Gastrocnemius medialis (tissue), 4 donors: ENCODE results near the gene C19orf25. TPM values are rescaled to one million over a fixed set of nuclear protein-coding genes. Genes with fewer than 3 reads are reported as not detected.

Experiments used
- ATAC-seq, 2 donors: fragments of 150-250 bp; one replicate each; pipeline ENCODE4 v1.9.1; 2016
- DNase-seq, 2 donors: peaks; one replicate each; pipeline ENCODE4 v3.0.0-alpha.2; 2019
- H3K27ac ChIP-seq, 4 donors: fragments of 200-600 bp; sonication (generic); 1 replicate in 1 of 4; 2 replicates in 3 of 4; pipeline ENCODE4 v1.5.1; 2016 to 2018; ENCODE audit warnings: mild to moderate bottlenecking in 2 of 4, moderate library complexity in 1 of 4
- H3K27me3 ChIP-seq, 3 donors: fragments of 200-600 bp; sonication (generic) in 2 of 3; 1 replicate in 1 of 3; 2 replicates in 2 of 3; pipeline versions ENCODE4 v1.5.1 to v1.6.0; 2016 to 2019; ENCODE audit warnings: mild to moderate bottlenecking in 1 of 3, moderate library complexity in 1 of 3
- H3K36me3 ChIP-seq, 2 donors: fragments of 200-600 bp; sonication (generic) in 1 of 2; one replicate each; pipeline ENCODE4 v1.5.1; 2017 to 2018
- H3K4me1 ChIP-seq, 2 donors: fragments of 200-600 bp; sonication (generic) in 1 of 2; one replicate each; pipeline ENCODE4 v1.5.1; 2016 to 2017; ENCODE audit warnings: mild to moderate bottlenecking in 2 of 2
- H3K4me3 ChIP-seq, 4 donors: fragments of 200-600 bp; sonication (generic) in 3 of 4; 1 replicate in 1 of 4; 2 replicates in 3 of 4; pipeline ENCODE4 v1.5.1; 2016 to 2019; ENCODE audit warnings: mild to moderate bottlenecking in 2 of 4
- H3K9me3 ChIP-seq, 3 donors: fragments of 200-600 bp; sonication (generic) in 2 of 3; 1 replicate in 1 of 3; 2 replicates in 2 of 3; pipeline ENCODE4 v1.5.1; 2016 to 2019
- POLR2A ChIP-seq, 2 donors: fragments of 450-650 bp; IDR thresholded peaks; one replicate each; pipeline ENCODE4 v1.6.1; 2017; ENCODE audit warnings: antibody characterized with exemption in 2 of 2, mild to moderate bottlenecking in 2 of 2, moderate library complexity in 2 of 2
- in situ Hi-C, 4 donors: fragments of 200-750 bp; cut with MboI; loops; one replicate each; pipeline versions ENCODE4 v1.15.0 to v1.8.0; 2017; ENCODE audit warnings: low sequenced_read_pairs in 4 of 4
- intact Hi-C: fragments of 100-400 bp; cut with DNase I; formaldehyde crosslinking; loops from one replicate; pipeline ENCODE4 v1.15.1; 2023; ENCODE audit warnings: low total_unique reads
- total RNA-seq, 4 donors: library from RNA; depleted of rRNA; stranded (reverse); fragments of >200 nt; gene quantifications; one replicate each; pipeline versions ENCODE4 v1.1.0 to v1.2.3, GENCODE V29; 2016
- TF ChIP-seq, protein P1 (sequence below), 5 experiments: fragments of 450-650 bp in 3 of 5; fragments of 200-600 bp in 2 of 5; sonication (generic) in 2 of 5; IDR thresholded peaks in 4 of 5; conservative IDR thresholded peaks in 1 of 5; 1 replicate in 4 of 5; 2 replicates in 1 of 5; pipeline ENCODE4 v1.5.1; 2016 to 2019; ENCODE audit warnings: antibody characterized with exemption in 5 of 5, mild to moderate bottlenecking in 3 of 5, moderate library complexity in 3 of 5

The C19orf25 gene
- total RNA-seq: 10 to 100 TPM; 18.7 to 25.7 (median 19.9) TPM

DNA sequence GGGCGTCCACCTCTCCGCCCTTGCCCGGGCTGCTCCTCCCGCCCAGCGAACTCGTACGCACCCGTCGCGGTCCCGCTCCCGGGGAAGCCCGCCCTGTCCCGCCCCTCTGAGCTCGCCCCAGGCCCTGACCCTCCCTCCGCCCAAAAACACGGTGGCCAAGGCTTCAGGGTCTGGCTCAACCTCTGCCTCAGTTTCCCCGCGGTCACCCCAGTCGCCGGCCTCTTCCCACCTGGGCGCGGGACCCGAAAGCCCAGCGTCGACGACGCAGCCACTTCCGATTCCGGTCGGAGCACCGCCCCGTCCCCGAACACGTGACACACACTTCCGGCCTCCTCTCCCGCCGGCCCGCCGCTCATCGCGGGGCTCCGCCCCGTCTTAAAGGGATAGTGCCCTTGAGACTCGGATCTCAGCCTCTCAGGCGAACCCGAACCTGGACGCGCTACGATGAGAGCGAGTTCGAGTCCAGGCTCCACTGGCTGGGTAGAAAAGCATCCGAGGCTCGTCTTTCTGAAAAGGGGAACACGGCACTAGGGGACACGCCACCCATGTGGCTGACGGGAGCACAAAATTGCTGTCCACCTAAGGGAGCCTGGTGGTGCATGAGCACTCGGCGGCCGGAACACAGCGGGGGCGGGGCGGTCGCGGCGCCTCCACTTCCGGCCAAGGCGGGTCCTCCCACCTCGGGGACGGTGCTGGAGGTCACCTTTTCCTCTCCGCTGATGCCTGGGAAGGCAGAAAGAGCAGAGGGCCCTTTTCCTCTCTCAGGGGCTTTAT, at the start of gene C19orf25:
C19orf25 (minus strand) TSS at position 282 of the 774 bp plus-strand sequence. CDS start 312 bp downstream, outside the sequence.
- Histone ChIP-seq H3K36me3 (no peaks in the 10 kb centered on the region), H3K27me3 (no peaks in the 10 kb centered on the region), H3K27ac (peak within 1 kb of the TSS; percentile 71 to 77 (median 72)), H3K9me3 (no peaks in the 10 kb centered on the region), H3K4me3 (peak within 1 kb of the TSS; percentile 84 to 99 (median 92)), H3K4me1 (peaks cover 9 to 19% of the 10 kb centered on the region in 2 donors)
- ATAC-seq: peak; percentile 98
- peak; percentile 86 to 91 for DNase-seq
- TF ChIP-seq, protein P1, sequence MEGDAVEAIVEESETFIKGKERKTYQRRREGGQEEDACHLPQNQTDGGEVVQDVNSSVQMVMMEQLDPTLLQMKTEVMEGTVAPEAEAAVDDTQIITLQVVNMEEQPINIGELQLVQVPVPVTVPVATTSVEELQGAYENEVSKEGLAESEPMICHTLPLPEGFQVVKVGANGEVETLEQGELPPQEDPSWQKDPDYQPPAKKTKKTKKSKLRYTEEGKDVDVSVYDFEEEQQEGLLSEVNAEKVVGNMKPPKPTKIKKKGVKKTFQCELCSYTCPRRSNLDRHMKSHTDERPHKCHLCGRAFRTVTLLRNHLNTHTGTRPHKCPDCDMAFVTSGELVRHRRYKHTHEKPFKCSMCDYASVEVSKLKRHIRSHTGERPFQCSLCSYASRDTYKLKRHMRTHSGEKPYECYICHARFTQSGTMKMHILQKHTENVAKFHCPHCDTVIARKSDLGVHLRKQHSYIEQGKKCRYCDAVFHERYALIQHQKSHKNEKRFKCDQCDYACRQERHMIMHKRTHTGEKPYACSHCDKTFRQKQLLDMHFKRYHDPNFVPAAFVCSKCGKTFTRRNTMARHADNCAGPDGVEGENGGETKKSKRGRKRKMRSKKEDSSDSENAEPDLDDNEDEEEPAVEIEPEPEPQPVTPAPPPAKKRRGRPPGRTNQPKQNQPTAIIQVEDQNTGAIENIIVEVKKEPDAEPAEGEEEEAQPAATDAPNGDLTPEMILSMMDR (IDR thresholded peaks at IDR 0.05 in 4 of 5, conservative IDR thresholded peaks at IDR 0.05 in 1 of 5): no peak
- TF ChIP-seq POLR2A (IDR thresholded peaks at IDR 0.05): peak; percentile 39 to 66
- in situ Hi-C loops (no loop called here), intact Hi-C loops (loop anchor here (1.0 kb wide), 4 partner anchors 11 to 41 kb away; partner anchors contain the start of genes ADAMTSL5, PCSK4 and RPS15)

DNA sequence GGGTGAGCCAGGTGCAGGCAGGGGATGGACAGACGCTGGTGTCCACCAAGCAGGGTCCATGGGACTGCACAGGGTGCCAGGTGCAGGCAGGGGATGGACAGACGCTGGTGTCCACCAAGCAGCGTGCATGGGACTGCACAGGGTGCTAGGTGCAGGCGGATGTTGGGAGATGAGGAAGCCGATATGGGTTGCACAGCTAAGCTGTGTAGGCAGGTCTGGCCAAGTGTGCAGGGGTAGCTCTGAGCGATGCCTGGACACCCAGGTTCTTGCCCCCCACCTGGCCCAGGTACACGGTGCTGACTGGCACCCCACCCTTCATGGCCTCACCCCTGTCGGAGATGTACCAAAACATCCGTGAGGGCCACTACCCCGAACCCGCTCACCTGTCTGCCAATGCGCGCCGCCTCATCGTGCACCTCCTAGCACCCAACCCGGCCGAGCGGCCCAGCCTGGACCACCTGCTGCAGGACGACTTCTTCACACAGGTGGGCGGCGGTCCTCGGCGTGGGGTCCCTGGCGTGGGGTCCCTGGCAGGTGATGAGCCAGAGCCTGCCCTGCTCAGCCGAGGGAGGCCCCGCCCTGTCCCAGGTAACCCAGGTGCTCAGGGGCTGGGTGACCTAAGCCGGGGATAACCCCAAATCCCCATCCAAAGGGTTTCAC, 48.8 kb upstream of the C19orf25 start:
- H3K27ac ChIP-seq: no peak overlapping the region
- H3K4me1 ChIP-seq: no peaks in the 10 kb centered on the region
- ATAC-seq (no peak), DNase-seq (no peak)
- in situ Hi-C loops (loop anchor here in 1 of 4 donors (25.0 kb wide), 1 partner anchor 235 kb away; the partner anchor contains the start of gene ONECUT3), intact Hi-C loops (no loop called here)
- TF ChIP-seq, protein P1 (IDR thresholded peaks at IDR 0.05 in 4 of 5, conservative IDR thresholded peaks at IDR 0.05 in 1 of 5): no peak
- TF ChIP-seq POLR2A (IDR thresholded peaks at IDR 0.05): no peak
- peaks cover 38 to 54% (median 49%) of the 10 kb centered on the region in 3 donors for H3K27me3 ChIP-seq
- no peak overlapping the region for H3K4me3 ChIP-seq
- no peaks in the 10 kb centered on the region for H3K9me3 ChIP-seq
- no peaks in the 10 kb centered on the region for H3K36me3 ChIP-seq

DNA sequence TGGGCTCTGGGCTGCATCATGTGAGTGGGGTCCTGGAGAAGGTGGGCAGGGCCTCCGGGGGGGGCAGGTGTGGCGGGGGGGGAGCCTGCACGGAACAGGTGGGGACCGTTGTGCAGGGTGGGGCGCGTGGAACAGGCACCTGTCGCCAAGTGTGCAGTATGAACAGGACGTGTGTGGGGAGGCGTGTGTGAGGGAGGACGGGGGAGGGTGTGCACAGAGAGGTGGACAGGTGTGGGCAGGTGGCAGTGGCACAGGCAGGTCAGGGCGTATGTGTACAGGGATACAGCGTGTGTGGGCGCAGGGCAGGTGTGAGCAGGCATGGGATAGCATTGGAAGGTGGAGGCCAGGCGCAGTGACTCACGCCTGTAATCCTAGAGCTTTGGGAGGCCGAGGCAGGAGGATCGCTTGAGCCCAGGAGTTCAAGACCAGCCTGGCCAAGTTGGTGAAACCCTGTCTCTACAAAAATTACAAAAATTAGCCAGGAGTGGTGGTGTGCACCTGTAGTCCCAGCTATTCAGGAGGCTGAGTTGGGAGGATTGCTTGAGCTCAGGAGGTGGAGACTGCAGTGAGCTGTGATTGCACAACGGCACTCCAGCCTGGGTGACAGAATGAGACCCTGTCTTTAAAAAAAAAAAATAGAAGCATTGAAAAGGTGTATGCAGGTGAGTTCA, 48.1 kb upstream of the C19orf25 start:
- Histone ChIP-seq H3K27ac (no peak overlapping the region), H3K27me3 (peaks cover 38 to 54% (median 49%) of the 10 kb centered on the region in 3 donors), H3K9me3 (no peaks in the 10 kb centered on the region), H3K4me3 (no peak overlapping the region), H3K4me1 (no peaks in the 10 kb centered on the region), H3K36me3 (no peaks in the 10 kb centered on the region)
- DNase-seq: no peak
- in situ Hi-C loops (loop anchor here in 1 of 4 donors (25.0 kb wide), 1 partner anchor 235 kb away; the partner anchor contains the start of gene ONECUT3), intact Hi-C loops (no loop called here)
- no peak for TF ChIP-seq POLR2A (IDR thresholded peaks at IDR 0.05)
- TF ChIP-seq, protein P1 (IDR thresholded peaks at IDR 0.05 in 4 of 5, conservative IDR thresholded peaks at IDR 0.05 in 1 of 5): no peak
- no peak for ATAC-seq

DNA sequence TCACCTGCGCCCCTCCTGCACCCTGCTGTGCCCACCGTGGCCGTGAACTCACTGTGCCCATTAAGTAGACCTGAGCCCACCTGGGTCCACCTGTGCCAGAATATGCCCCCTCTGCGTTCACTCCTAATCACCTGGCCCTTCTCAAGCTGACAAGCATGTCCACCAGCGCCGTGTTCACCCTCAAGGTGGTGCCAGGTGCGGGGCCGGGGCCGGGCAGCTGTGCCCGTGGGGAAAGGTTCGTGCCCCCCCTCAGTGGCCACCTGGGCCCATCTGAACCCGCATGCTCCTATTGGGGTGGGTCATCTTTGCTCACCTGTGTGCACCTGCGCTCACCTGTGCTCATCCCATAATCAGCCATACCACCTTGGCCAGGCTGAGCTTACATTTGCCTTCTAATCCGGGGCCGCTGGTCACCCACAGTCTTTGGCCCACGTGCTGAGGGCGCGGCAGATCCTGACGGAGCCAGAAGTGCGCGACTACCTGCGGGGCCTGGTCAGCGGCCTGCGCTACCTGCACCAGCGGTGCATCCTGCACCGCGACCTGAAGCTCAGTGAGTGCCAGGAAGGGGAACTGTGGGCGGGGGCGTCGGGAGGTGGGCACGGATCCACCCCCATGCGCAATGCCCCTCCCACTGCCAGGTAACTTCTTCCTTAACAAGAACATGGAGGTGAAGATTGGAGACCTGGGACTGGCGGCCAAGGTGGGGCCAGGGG, 47.2 kb upstream of the C19orf25 start:
- DNase-seq: no peak
- intact Hi-C loops (no loop called here), in situ Hi-C loops (loop anchor here in 1 of 4 donors (25.0 kb wide), 1 partner anchor 236 kb away; the partner anchor contains the start of gene ONECUT3)
- H3K27me3 ChIP-seq: peaks cover 34 to 54% (median 45%) of the 10 kb centered on the region in 3 donors
- H3K36me3 ChIP-seq: no peaks in the 10 kb centered on the region
- H3K9me3 ChIP-seq: no peaks in the 10 kb centered on the region
- H3K27ac ChIP-seq: no peak overlapping the region
- no peak for ATAC-seq
- TF ChIP-seq POLR2A (IDR thresholded peaks at IDR 0.05): no peak
- TF ChIP-seq, protein P1 (IDR thresholded peaks at IDR 0.05 in 4 of 5, conservative IDR thresholded peaks at IDR 0.05 in 1 of 5): no peak
- H3K4me1 ChIP-seq: no peaks in the 10 kb centered on the region
- no peak overlapping the region for H3K4me3 ChIP-seq
